ENCODE measurements around the gene FBRSL1.

FBRSL1 gene

DNA sequence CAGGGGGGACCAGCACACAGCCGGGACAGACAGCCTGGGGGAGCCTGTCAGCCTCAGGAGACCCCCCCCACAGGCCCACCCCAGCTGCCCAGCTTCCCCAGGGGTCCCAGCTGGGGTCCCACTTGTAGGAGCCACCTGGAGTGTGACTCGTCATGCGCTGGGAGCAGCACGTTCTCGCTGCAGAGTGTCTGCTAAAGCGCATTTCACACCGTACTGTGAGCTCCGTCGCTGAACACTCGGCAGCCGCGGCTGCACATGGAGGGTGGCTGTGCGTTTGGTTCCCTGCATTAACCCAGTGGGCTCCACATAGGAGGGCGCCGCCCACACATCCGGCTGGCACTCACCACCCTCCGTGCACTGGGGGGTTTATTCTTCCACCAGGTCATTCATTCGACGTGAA lies 56.7 kb downstream of the FBRSL1 start:
- DNase-seq (ENCODE audit: low read depth in 2 of 2): no peak
- TF ChIP-seq, protein P1, sequence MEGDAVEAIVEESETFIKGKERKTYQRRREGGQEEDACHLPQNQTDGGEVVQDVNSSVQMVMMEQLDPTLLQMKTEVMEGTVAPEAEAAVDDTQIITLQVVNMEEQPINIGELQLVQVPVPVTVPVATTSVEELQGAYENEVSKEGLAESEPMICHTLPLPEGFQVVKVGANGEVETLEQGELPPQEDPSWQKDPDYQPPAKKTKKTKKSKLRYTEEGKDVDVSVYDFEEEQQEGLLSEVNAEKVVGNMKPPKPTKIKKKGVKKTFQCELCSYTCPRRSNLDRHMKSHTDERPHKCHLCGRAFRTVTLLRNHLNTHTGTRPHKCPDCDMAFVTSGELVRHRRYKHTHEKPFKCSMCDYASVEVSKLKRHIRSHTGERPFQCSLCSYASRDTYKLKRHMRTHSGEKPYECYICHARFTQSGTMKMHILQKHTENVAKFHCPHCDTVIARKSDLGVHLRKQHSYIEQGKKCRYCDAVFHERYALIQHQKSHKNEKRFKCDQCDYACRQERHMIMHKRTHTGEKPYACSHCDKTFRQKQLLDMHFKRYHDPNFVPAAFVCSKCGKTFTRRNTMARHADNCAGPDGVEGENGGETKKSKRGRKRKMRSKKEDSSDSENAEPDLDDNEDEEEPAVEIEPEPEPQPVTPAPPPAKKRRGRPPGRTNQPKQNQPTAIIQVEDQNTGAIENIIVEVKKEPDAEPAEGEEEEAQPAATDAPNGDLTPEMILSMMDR (IDR thresholded peaks at IDR 0.05; ENCODE audit: low read depth, low read length): no peak

DNA sequence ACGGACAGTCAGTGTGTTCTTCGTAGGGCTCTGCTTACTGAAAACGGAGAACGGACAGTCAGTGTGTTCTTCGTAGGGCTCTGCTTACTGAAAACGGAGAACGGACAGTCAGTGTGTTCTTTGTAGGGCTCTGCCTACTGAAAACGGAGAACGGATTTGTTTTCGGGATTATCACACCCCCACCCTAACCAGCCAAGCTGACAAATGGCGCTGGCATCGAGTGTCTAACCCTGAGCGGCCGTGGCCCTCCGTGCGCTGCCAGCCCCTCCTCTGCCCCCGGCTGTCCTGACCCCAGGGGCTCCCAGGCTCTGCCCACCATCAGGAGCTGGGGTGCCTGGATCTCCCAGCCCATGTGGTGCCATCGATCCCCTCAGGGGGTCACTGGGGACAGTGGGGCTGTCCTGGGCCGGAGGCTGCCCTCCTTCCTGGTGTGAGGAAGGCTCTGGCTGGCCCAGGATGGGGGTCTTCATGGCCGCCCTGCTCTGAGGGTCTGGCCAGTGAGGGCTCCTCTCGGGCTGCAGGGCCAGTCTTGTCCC lies 57.3 kb downstream of the FBRSL1 start:
- no peak overlapping the region for H3K4me3 ChIP-seq (replicated peaks in 1 of 2; ENCODE audit: low read depth in 2 of 2, low read length in 2 of 2)
- no peak for DNase-seq (ENCODE audit: low read depth in 2 of 2)
- TF ChIP-seq, protein P1 (IDR thresholded peaks at IDR 0.05; ENCODE audit: low read depth, low read length): no peak

More for the DNA sequence above, 56.7 kb downstream of the FBRSL1 start:
- no peak overlapping the region for H3K4me3 ChIP-seq (replicated peaks in 1 of 2; ENCODE audit: low read depth in 2 of 2, low read length in 2 of 2)

DNA sequence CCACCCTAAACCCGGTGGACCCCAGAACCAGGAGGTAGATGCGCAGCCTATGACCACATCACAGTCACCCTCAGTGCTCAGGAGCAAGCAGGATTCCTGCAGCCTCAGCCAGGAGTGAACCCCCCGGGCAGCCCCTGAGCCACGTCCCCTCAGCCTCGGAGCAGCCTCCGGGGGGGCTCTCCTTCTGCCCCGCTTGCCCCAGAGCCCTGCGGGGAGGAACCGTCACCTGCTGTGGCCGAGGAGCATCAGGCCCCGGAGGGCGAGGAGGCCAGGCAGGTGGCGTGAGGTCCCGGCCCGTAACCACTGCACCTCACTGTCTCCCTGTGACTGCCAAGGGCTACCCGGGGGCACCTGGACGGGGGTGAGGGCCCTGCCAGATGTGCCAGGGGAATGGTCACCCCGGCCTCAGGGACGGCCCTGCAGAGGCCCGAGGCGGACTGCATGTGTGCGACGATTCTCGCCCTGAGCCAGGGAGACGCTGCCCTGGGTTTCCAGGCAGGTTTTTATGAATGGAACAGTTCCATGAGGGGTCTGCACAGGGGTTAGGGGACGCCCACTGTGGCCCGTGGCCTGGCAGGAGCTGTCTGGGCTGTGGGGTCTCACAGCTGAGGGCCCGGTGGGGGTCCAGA lies 58.6 kb downstream of the FBRSL1 start:
- no peak for DNase-seq (ENCODE audit: low read depth in 2 of 2)
- TF ChIP-seq, protein P1 (IDR thresholded peaks at IDR 0.05; ENCODE audit: low read depth, low read length): no peak
- H3K4me3 ChIP-seq (replicated peaks in 1 of 2; ENCODE audit: low read depth in 2 of 2, low read length in 2 of 2): no peak overlapping the region

DNA sequence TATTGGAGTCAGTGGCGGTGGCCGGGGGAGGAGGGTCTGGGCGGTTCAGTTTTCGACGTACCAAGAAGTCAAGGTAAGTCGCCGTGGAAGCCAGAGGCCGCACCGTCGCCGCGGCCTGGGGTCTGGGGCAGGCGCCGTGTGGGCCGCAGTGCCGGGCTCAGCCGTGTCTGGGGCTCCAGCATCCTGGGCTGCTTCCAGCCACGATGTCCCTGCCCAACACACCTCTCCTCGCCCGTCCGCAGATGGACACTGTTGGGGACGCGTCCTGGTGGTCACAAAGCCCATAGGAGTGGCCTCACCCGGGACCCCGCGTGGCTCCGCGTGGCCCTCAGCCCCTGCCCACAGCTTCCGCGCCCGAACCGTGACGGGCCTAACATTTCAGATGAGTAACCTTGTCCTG lies 59.1 kb downstream of the FBRSL1 start:
- H3K4me3 ChIP-seq (replicated peaks in 1 of 2; ENCODE audit: low read depth in 2 of 2, low read length in 2 of 2): no peak overlapping the region
- no peak for DNase-seq (ENCODE audit: low read depth in 2 of 2)
- TF ChIP-seq, protein P1 (IDR thresholded peaks at IDR 0.05; ENCODE audit: low read depth, low read length): no peak

DNA sequence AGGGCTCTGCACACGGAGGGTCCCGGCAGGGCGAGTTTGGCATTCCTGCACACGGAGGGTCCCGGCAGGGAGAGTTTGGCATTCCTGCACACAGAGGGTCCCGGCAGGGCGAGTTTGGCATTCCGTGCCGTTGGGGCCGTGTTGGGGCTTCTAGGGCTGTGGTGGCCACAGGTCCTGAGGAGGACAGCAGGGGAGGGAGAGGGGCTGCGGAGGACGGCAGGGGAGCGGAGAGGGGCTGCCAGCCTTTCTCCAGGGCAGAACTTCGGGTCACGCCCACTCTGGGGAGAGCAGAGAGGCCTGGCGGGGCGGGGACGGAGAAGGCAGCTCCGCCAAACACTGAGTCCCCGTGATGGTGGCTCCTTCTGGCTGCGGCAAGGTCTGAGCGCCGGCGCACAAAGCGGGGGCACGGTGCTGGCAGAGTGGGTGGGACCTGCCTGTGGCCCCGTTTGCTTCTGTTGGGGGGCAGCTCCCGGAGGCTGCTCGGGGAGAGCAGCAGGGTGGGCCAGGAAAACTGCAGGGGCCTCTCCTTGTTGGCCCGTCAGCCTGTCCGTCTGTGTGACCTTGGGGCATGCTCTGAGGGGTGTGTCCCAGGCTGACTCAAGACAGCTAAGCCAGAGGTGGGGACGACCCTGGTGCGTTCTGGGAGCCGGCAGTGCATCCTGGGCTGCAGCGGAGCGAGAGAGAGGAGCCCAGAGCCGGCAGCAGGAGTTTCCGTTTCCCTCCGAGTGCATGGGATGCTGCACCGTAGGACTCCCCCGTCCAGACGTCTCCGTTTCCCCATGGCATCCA lies 60.3 kb downstream of the FBRSL1 start:
- TF ChIP-seq, protein P1 (IDR thresholded peaks at IDR 0.05; ENCODE audit: low read depth, low read length): no peak
- peak in 1 of 2 donors; percentile 9 for DNase-seq (ENCODE audit: low read depth in 2 of 2)
- no peak overlapping the region for H3K4me3 ChIP-seq (replicated peaks in 1 of 2; ENCODE audit: low read depth in 2 of 2, low read length in 2 of 2)

DNA sequence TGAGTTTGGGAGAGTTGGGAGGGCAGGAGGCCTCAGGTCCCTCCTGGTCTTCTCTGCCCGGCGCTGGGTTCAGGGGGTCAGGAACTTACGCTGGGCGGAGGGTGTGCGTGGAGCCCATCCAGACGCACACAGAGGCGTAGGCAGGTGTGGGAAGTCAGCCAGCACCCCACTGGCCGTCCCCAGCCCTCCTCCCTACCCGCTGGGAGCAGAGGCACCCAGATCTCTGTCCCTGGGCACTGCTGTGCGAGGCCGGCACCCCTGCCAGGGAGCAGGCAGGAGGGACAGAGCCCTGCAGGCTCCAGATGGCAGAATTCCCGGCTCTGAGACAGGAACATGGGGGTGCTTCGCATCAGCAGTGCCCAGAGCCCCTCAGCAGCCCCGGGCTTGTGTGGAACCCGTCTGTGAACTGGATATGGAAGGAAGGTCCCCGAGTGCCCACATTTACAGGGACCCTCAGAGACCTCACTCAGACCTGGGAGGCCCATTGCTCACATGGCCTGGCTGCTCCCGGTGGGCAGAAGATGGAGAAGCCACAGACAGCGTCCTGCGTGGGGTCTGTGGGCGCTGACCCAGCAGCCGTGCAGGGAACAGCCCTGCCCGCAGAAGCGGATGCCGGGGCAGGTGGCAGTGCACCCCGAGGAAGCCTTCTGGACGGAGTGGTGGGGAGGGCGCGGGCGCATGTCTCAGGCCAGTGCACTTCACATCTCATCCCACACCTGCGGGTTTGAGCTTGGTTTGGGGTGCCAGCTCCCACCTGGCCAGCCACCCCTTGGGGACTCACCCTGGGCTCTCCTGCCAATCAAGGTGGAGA lies 61.1 kb downstream of the FBRSL1 start:
- H3K4me3 ChIP-seq (replicated peaks in 1 of 2; ENCODE audit: low read depth in 2 of 2, low read length in 2 of 2): no peak overlapping the region
- TF ChIP-seq, protein P1 (IDR thresholded peaks at IDR 0.05; ENCODE audit: low read depth, low read length): no peak
- DNase-seq (ENCODE audit: low read depth in 2 of 2): no peak

Data from cardiac fibroblast (primary cell).